Measurements from ENCODE around the gene DNAJB12.
"Not testable (repeated sequence)": the region's sequence is repeated elsewhere in the genome, so short reads cannot be mapped to it uniquely, and the experiment has no call there.

The DNAJB12 gene

DNA sequence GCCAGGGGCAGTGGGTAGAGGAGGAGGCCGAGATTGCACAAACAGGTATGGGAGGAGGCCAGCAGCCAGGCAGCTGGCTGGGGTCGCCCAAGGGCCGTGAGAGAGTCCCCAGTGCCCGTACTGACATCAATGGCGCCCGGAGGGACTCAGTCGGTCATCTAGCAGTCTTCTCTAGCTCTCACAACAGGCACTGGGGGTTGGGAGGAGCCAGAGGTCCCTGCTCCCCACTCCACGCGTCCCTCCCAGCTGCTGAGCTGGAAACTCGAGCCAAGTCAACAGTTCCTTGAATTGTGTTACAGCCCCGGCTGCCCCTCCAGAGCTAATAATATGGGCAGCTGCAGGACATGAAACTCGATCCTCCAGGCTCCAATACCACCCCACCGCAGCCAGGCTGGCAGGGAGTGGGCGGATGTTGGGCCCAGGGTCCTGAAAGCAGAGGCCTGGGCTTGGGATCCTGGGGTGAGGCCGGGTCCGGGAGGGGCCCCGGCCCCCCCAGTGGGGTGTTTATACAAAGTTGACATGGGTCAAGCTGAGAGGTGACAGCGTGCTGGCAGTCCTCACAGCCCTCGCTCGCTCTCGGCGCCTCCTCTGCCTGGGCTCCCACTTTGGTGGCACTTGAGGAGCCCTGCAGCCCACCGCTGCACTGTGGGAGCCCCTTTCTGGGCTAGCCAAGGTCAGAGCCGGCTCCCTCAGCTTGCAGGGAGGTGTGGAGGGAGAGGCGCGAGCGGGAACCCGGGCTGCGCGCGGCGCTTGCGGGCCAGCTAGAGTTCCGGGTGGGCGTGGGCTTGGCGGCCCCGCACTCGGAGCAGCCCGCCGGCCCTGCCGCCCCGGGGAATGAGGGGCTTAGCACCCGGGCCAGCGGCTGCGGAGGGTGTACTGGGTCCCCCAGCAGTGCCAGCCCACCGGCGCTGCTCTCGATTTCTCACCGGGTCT, 29.2 kb downstream of the DNAJB12 start:
- not testable (repeated sequence) for H3K4me3 ChIP-seq (replicated peaks in 1 of 2; ENCODE audit: low read depth in 2 of 2, low read length in 2 of 2)
- DNase-seq (ENCODE audit: low read depth in 2 of 2): peak; percentile 65 to 86

DNA sequence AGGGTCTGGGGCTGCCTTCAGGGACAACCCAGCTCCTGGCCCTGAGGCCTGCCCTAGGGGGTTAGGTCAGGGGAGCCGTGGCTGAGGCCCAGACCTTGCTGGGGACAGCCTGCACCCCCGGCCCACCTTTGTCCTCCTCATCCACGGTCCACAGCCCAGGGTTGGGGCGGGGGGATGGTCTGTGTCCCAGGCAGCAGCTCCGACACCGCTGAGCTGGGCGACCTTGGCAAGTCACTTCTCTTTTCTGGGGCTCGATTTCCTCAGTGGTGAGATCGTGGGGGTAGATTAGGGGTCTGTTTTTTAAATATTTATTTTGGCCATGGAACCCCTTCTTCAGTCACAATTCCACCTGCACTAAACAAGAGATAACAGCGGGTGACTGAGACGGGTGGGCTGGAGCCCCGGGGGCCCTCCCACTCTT, 30.9 kb downstream of the DNAJB12 start:
- H3K4me3 ChIP-seq (replicated peaks in 1 of 2; ENCODE audit: low read depth in 2 of 2, low read length in 2 of 2): no peak overlapping the region
- TF ChIP-seq, protein P1, sequence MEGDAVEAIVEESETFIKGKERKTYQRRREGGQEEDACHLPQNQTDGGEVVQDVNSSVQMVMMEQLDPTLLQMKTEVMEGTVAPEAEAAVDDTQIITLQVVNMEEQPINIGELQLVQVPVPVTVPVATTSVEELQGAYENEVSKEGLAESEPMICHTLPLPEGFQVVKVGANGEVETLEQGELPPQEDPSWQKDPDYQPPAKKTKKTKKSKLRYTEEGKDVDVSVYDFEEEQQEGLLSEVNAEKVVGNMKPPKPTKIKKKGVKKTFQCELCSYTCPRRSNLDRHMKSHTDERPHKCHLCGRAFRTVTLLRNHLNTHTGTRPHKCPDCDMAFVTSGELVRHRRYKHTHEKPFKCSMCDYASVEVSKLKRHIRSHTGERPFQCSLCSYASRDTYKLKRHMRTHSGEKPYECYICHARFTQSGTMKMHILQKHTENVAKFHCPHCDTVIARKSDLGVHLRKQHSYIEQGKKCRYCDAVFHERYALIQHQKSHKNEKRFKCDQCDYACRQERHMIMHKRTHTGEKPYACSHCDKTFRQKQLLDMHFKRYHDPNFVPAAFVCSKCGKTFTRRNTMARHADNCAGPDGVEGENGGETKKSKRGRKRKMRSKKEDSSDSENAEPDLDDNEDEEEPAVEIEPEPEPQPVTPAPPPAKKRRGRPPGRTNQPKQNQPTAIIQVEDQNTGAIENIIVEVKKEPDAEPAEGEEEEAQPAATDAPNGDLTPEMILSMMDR (IDR thresholded peaks at IDR 0.05; ENCODE audit: low read depth, low read length): no peak

GRCh38 chr10:72323108-72323749, 31.5 kb downstream of the DNAJB12 start:
- TF ChIP-seq, protein P1 (IDR thresholded peaks at IDR 0.05; ENCODE audit: low read depth, low read length): no peak
- no peak overlapping the region for H3K4me3 ChIP-seq (replicated peaks in 1 of 2; ENCODE audit: low read depth in 2 of 2, low read length in 2 of 2)
- no peak for DNase-seq (ENCODE audit: low read depth in 2 of 2)

More for the DNA sequence above, 30.9 kb downstream of the DNAJB12 start:
- no peak for DNase-seq (ENCODE audit: low read depth in 2 of 2)

DNA sequence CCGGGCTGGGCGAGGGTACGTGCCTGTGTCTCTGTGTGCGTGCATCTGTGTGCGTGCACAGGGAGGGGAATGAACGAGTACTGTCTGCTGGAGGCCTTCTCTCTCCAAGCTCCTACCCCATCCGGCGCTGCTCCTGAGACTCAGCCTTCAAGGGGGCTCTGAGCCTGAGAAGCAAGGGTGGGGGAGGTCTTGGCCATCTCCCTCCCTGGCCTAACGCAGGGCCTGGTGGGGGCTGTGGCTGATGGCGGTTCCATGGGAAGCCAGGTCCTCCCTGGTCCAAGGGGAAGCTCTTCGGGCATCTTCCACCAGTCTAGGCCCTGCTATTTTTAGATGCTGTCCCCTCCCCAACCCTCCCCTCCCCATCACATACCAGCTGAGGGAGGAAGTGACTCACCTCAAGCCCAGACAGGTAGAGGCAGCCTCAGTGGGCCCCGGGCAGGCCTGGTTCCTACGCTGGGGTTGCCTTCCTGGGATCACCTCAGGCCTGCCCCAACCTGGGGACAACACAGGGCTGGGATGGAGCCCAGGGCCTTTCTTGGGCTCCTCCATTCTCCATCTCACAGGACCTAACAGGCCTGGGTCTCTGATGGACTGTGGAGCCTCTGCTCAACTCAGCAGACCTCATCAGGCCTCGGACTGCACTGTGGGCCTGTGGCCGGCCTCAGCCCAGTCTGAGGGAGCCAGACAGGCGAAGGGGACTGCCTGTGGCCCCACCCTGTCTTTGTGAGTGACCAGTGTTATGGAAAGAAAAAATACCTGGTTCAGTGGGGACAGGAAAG, 32.2 kb downstream of the DNAJB12 start:
- TF ChIP-seq, protein P1 (IDR thresholded peaks at IDR 0.05; ENCODE audit: low read depth, low read length): no peak
- H3K4me3 ChIP-seq (replicated peaks in 1 of 2; ENCODE audit: low read depth in 2 of 2, low read length in 2 of 2): no peak overlapping the region
- DNase-seq (ENCODE audit: low read depth in 2 of 2): peak in 1 of 2 donors; percentile 44

- TF ChIP-seq, protein P1 (IDR thresholded peaks at IDR 0.05; ENCODE audit: low read depth, low read length): no peak
- no peak for DNase-seq (ENCODE audit: low read depth in 2 of 2)
- H3K4me3 ChIP-seq (replicated peaks in 1 of 2; ENCODE audit: low read depth in 2 of 2, low read length in 2 of 2): no peak overlapping the region
These were observed 32.8 kb downstream of the DNAJB12 start for GRCh38 chr10:72322030-72322279.

DNA sequence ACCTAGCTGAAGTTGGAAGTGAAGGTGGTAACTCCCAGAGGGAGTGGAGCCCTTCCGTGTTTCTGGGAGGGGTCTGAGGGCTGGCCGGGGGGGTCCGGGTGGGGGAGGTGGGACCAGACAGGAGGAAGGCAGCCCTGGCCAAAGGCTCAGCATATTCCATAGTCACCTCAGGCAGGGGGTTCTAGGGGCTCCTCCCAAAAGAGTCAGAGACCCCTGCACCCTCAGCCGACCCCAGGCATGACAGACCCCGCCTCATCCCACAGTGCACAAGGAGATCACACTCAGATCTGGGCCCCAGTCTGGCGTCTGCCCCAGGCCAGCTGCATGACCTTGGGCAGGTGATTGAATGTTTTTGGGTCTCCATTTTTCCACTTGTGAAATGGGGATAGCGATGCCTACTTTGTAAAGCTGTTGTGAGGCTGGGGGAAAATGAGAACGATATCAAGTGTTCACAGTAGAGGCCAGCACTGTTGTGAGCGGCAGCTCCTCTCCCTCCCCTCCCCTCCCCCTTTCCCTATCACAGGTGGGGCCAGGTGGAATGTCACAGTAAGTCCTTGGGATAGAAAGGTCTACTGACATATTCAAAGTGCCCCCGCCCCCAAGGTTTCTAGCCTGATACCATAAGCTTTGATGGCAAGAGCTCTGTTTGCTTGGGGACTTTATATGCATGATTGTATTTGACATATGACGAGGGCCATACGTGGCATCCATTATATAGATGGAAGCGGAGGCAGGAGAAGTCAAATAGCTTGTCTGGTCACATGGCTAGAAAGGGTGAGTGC, 33.3 kb downstream of the DNAJB12 start:
- H3K4me3 ChIP-seq (replicated peaks in 1 of 2; ENCODE audit: low read depth in 2 of 2, low read length in 2 of 2): peak overlapping the region in 1 of 2 donors; percentile 24
- TF ChIP-seq, protein P1 (IDR thresholded peaks at IDR 0.05; ENCODE audit: low read depth, low read length): no peak
- no peak for DNase-seq (ENCODE audit: low read depth in 2 of 2)
